HUES64 (cell line): ENCODE data around the gene PCSK6.

Experiments used
- H3K27ac ChIP-seq: 2 replicates; pipeline ENCODE4 v1.7.0; 2013; ENCODE audit warnings: low read depth, low read length, inconsistent platforms
- H3K27me3 ChIP-seq: 2 replicates; pipeline ENCODE4 v1.6.1; 2013; ENCODE audit warnings: mild to moderate bottlenecking, low read length; ENCODE audit not compliant: insufficient read depth
- H3K36me3 ChIP-seq: 2 replicates; pipeline ENCODE4 v1.6.1; 2013; ENCODE audit warnings: mild to moderate bottlenecking, low read length; ENCODE audit not compliant: insufficient read depth
- H3K4me1 ChIP-seq: 2 replicates; pipeline ENCODE4 v1.6.1; 2013; ENCODE audit warnings: mild to moderate bottlenecking, low read length, moderate library complexity; ENCODE audit not compliant: insufficient read depth
- H3K4me3 ChIP-seq: 2 replicates; pipeline ENCODE4 v1.5.1; 2013; ENCODE audit warnings: mild to moderate bottlenecking, low read length, moderate library complexity
- H3K9ac ChIP-seq: 2 replicates; pipeline ENCODE4 v1.6.1; 2013; ENCODE audit warnings: mild to moderate bottlenecking, low read depth, low read length
- H3K9me3 ChIP-seq: 2 replicates; pipeline ENCODE4 v1.6.1; 2013; ENCODE audit warnings: low read depth, low read length; ENCODE audit not compliant: insufficient read depth
- WGBS: fragments of 150-250, 120-280 bp; methylation state at CpG from one replicate; pipeline ENCODE4 v1.1.7; 2013; ENCODE audit warnings: missing lambda C conversion rate; 5-methylcytosine and 5-hydroxymethylcytosine counted together

PCSK6 gene

DNA sequence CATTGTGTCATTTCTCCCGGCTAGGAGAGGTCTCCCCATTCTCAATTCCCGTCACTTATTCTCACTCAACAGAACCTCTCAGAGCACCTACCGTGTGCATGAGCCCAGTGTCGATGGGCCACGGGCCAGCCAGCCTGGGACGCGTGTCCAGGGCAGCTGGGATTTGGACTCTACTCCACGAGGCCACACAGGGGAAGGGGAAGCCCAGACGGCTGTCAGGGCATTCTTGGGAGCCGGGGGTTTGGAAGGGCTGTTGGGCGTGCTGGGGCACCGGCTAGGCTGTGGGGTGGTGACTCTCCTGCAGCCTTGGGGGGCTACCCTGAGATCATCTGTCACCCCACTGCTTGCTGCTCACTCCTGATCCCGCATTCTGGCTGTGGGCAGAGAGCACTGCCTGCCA is 41.7 kb upstream of the PCSK6 start:
- no peak overlapping the region for H3K27ac ChIP-seq
- H3K4me3 ChIP-seq: no peak overlapping the region
- 93% methylated on average over 13 of the region's 13 CpGs for WGBS

DNA sequence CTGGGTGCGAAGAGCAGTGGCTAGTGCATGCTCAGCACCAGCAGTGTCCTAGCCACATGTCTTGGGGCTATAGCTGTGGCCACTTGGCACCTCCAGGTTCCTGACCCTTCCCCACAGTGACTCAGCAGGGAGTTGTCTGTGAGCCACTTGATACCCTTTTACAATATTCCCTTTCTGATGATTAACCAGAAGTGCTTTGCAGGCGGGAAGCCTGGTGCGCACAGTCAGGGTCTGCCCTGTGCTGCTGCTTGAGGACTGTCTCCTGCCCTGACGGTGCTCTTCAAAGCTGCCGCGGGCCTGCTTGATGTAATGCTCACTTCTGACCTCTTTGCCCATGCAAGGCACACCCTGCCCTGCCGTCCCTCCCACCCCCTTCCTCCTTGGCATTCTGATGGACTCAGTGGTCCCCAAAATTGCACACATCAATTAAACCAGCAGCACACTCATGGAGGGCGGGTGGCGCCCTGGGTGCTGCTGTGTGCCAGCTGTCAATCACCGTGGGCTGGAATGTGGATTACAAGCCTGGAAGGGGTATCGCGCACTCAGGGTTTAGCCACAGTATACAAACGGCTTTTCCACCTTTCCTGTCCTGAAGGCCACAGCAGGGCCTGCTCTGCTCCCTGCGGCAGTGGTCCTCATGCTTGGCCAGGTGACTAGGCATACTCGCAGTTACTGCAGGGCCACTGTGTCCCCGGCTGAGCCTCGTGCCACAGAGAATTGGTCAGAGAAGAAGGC is 40.9 kb upstream of the PCSK6 start:
- Histone ChIP-seq H3K4me3 (no peak overlapping the region), H3K36me3 (no peaks in the 10 kb centered on the region), H3K9me3 (no peaks in the 10 kb centered on the region), H3K27ac (no peak overlapping the region), H3K9ac (no peak overlapping the region), H3K4me1 (no peaks in the 10 kb centered on the region), H3K27me3 (no peaks in the 10 kb centered on the region)
- WGBS: 90% methylated on average over 17 of the region's 17 CpGs

More for the DNA sequence above, 41.7 kb upstream of the PCSK6 start:
- Histone ChIP-seq H3K9me3 (no peaks in the 10 kb centered on the region), H3K4me1 (no peaks in the 10 kb centered on the region), H3K27me3 (no peaks in the 10 kb centered on the region), H3K9ac (no peak overlapping the region), H3K36me3 (no peaks in the 10 kb centered on the region)

DNA sequence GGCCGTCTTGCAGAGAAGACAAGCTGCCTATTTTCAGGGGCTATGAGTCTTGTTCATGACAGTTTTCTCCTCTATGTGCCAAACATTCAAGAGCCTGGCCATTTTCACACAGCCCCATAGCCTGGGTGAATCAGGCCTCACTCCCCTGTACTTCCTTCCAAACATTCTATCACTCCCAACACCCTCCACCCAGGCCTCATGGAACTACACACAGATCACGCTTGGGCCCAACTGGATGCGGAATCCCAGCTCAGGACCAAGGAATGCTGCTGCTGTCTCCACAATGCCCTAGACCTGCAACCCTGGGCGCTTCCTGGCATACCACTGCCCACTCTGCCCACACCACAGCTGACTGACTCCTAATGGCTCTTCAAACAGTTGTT is 39.4 kb upstream of the PCSK6 start:
- no peaks in the 10 kb centered on the region for H3K4me1 ChIP-seq
- no peak overlapping the region for H3K27ac ChIP-seq
- 83% methylated on average over 4 of the region's 4 CpGs for WGBS
- no peaks in the 10 kb centered on the region for H3K27me3 ChIP-seq
- H3K36me3 ChIP-seq: no peaks in the 10 kb centered on the region
- H3K4me3 ChIP-seq: no peak overlapping the region
- no peak overlapping the region for H3K9ac ChIP-seq
- no peaks in the 10 kb centered on the region for H3K9me3 ChIP-seq

DNA sequence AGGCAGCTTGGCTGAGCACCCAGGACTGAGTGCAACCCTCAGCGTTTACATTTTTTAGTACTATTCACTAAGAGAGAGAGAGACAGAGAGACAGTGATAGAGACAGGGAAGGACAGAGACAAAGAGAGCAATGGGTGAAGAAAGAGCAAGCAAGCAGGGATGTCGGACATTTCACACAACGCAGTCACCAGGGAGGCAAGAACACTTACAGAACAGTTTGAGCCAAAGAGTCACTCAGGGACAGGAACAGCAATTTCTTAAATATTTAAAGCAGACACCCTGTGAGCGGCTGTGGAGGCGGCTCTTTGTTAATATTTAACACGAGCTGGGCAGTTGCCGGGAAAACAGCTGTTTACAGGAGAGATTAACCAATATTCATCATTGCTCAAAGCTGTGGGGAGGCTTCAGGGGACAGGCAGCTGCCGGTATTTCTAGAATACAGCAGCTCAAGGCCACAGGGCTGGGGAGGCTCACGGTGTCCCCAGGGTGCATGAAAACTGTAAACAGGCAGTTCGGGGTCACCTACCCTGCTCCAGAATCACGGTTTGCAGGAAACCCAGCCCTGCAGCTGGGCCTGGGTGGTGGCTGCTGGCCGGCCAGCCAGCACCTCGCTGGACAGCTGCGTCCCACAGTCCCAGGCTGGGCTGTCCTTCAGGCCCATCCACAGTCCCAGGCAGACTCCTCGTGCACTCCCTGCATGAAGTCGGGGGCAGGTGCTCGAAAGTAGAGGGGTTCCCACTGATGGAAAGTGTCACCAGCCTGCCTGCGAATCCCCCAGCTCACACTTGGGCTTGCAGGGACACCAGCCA is 38.8 kb upstream of the PCSK6 start:
- Histone ChIP-seq H3K36me3 (no peaks in the 10 kb centered on the region), H3K27ac (no peak overlapping the region), H3K9ac (no peak overlapping the region), H3K9me3 (no peaks in the 10 kb centered on the region), H3K27me3 (no peaks in the 10 kb centered on the region), H3K4me3 (no peak overlapping the region), H3K4me1 (no peaks in the 10 kb centered on the region)
- WGBS: 84% methylated on average over 17 of the region's 18 CpGs

DNA sequence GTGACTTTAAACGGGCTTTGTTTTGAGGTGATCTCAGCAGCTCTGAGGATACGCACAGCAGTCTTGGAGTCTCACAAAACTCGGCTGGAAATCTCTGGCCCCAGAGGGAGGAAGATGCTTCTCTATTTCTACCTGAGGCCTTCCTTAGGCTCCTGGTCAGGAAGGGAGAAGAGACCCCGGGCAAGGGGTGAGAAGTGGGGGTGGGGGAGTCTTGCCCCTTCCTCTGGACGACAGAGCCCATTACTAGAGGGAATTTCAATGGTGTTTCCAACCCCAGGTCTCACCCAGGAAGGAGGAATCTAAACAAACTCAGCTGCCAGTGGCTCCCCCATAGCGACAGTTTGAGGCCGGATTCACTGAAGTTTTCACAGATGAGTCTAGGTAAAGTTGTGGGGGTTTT is 37.4 kb upstream of the PCSK6 start:
- no peaks in the 10 kb centered on the region for H3K36me3 ChIP-seq
- no peak overlapping the region for H3K9ac ChIP-seq
- H3K9me3 ChIP-seq: no peaks in the 10 kb centered on the region
- H3K4me3 ChIP-seq: no peak overlapping the region
- H3K4me1 ChIP-seq: no peaks in the 10 kb centered on the region
- WGBS: 87% methylated on average over 7 of the region's 7 CpGs
- H3K27ac ChIP-seq: no peak overlapping the region
- no peaks in the 10 kb centered on the region for H3K27me3 ChIP-seq

DNA sequence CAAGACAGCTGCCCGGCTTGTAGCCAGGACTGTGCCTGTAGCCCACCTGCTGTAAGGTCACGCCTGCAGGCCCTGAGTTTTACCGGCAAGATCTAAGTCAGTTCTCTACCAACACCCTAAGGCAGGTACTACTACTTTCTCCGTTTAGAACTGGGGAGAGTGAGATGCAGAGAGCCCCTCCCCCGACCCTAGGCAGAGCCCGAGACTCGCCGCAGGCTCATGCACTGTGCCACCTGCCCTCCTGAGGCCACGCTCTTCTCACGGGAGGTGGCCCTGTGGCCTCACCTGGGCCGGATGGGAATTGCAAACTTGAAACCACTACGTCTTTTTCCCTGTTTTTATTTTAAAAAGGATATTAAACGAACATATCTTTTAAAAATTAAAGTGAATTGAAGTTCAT is 36.9 kb upstream of the PCSK6 start:
- H3K4me3 ChIP-seq: no peak overlapping the region
- no peak overlapping the region for H3K9ac ChIP-seq
- H3K27ac ChIP-seq: no peak overlapping the region
- 78% methylated on average over 10 of the region's 13 CpGs for whole genome bisulfite sequencing
- no peaks in the 10 kb centered on the region for H3K27me3 ChIP-seq
- H3K36me3 ChIP-seq: no peaks in the 10 kb centered on the region
- no peaks in the 10 kb centered on the region for H3K9me3 ChIP-seq
- H3K4me1 ChIP-seq: no peaks in the 10 kb centered on the region

DNA sequence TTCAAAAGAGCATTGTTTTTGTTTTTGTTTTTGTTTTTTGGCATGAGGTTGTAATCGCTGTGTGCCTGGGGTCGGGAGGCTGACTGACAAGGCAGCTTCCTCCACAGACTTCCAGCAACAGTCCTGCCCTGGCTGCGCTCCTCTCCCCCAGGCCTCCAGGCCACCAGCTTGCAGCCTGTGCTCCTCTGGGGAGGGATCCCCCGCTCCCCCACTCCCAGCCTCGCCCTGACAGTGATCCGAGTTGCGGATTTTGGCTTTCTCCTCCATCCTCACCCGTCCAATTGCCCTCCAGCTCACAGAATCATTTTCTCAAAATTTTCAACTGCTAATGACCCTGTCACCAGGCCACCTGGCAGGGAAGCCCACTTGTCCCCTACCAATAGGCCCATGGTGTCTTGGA is 36.5 kb upstream of the PCSK6 start:
- Histone ChIP-seq H3K27me3 (no peaks in the 10 kb centered on the region), H3K9me3 (no peaks in the 10 kb centered on the region), H3K9ac (no peak overlapping the region; the same call in 1 of the 2 replicates), H3K4me1 (no peaks in the 10 kb centered on the region), H3K27ac (no peak overlapping the region), H3K36me3 (no peaks in the 10 kb centered on the region), H3K4me3 (no peak overlapping the region)
- WGBS: 70% methylated on average over 8 of the region's 8 CpGs

DNA sequence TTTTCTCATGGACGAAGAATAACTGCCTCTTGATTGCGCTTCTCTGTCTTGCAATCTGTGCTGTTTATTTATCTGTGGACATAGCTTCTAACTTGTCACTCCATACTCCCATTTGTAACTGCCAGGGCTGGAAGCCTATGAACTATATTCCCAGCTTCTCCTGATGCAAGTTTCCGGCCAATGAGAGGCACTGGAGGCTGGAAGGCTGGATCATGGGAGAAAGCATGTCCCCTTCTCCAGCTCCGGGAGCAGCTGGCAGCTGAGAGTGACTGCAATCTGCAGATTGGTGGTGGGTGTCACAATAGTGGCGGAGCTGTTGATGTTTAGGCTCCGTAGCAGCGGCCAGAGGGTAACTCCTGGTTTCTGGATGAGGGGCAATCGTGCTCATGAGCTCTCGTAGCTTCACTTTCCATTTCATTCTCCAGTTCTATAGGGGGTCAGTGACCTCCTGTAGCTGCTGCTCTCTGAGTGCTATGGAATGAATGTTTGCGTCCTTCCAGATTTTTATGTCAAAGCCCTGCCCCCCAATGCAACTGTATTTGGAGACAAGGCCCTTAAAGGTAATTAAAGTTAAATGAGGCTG is 35.7 kb upstream of the PCSK6 start:
- Histone ChIP-seq H3K27me3 (no peaks in the 10 kb centered on the region), H3K9ac (no peak overlapping the region), H3K27ac (no peak overlapping the region), H3K9me3 (no peaks in the 10 kb centered on the region), H3K36me3 (no peaks in the 10 kb centered on the region), H3K4me3 (no peak overlapping the region), H3K4me1 (no peaks in the 10 kb centered on the region)
- 85% methylated on average over 10 of the region's 10 CpGs for WGBS

DNA sequence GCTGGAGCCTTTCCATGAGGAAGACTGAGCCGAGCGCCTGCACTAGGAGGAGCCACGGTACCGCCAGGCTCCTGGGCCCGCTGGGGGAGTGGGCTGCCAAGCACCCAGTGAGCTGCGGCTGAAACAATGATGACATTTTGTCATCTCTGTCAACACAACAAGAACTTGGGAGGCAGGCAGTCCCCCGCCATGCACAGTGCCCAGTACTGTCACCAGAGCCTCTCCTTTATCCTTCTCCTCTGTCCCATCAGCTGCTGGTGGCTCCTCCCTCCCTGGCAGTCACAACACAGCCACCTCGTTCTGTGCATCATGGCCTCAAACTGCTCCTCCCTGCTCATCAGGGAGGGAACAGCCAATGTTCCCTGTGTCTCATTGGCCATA is 34.0 kb upstream of the PCSK6 start:
- WGBS: 81% methylated on average over 8 of the region's 8 CpGs

DNA sequence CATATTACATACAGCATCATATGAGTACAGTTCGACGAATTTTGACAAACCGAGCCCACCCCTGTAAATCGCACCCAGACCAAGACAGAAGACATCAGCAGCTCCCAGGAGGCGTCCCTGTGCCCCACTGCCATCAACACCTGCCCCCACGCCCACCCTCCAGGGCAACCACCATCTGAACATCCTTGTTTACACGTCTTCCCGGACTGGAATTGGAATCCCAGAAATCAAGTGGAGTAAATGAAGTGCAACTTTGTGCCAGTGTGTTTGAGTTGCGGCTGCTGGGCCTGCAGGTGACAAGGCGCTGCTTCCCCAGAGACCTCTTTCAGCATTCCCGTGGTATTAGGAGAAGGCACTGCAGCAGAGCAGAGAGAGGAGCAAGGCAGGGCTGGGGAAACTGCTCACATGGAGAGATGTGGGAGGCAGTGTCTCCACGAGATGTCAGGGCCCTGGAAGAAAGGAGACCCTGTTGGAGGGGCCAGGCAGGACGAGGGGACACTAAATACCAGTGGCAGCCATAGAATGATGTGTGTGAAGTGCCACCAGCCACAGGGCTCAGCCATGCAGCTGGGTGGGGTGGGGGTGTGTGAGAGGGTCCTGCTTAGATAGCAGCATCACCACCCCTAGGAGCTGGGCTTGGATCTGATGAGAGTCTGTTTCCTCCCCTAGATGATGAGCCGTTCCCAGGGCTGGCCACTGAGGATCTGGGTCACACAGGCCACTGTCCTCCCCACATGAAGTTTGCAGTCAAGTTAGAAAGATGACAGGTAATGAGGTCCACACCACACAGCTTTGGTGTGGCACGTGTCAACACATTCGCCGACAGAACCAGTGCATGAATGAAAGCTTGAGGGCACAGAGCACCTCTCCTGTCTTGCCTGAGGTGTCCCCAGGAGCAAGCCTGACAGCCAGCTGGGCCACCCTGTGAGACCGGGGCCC is 33.4 kb upstream of the PCSK6 start:
- H3K9ac ChIP-seq: no peak overlapping the region
- no peaks in the 10 kb centered on the region for H3K27me3 ChIP-seq
- WGBS: 91% methylated on average over 18 of the region's 18 CpGs
- no peak overlapping the region for H3K4me3 ChIP-seq
- no peaks in the 10 kb centered on the region for H3K36me3 ChIP-seq
- H3K27ac ChIP-seq: no peak overlapping the region
- no peaks in the 10 kb centered on the region for H3K4me1 ChIP-seq
- H3K9me3 ChIP-seq: peaks cover 2% of the 10 kb centered on the region; the same call in 1 of the 2 replicates

More for the DNA sequence above, 34.0 kb upstream of the PCSK6 start:
- no peak overlapping the region for H3K4me3 ChIP-seq
- H3K4me1 ChIP-seq: no peaks in the 10 kb centered on the region
- no peaks in the 10 kb centered on the region for H3K36me3 ChIP-seq
- no peaks in the 10 kb centered on the region for H3K9me3 ChIP-seq
- no peak overlapping the region for H3K9ac ChIP-seq
- H3K27me3 ChIP-seq: no peaks in the 10 kb centered on the region
- no peak overlapping the region for H3K27ac ChIP-seq
